Measurements from ENCODE around the gene SEPHS2.

- TF ChIP-seq CTCF (IDR thresholded peaks at IDR 0.05) = no peak
- no peak for TF ChIP-seq POLR2A (IDR thresholded peaks at IDR 0.05)
Observed at GRCh38 chr16:30397056-30397455, 48.6 kb downstream of the SEPHS2 start.

All from heart left ventricle (tissue), 13 donors.